ENCODE data around the gene PRDM16.

The PRDM16 gene

GRCh38 chr1:3032371-3033039 lies 36.5 kb upstream of the PRDM16 start:
- DNase-seq (ENCODE audit: low spot score), result no peak

- DNase-seq (ENCODE audit: low spot score), result no peak
Observed at GRCh38 chr1:3033040-3033789, 35.8 kb upstream of the PRDM16 start.

GRCh38 chr1:3033790-3034090 lies 35.3 kb upstream of the PRDM16 start:
- no peak for DNase-seq (ENCODE audit: low spot score)

- no peak for DNase-seq (ENCODE audit: low spot score)
Observed at GRCh38 chr1:3034162-3034561, 34.8 kb upstream of the PRDM16 start.

DNA sequence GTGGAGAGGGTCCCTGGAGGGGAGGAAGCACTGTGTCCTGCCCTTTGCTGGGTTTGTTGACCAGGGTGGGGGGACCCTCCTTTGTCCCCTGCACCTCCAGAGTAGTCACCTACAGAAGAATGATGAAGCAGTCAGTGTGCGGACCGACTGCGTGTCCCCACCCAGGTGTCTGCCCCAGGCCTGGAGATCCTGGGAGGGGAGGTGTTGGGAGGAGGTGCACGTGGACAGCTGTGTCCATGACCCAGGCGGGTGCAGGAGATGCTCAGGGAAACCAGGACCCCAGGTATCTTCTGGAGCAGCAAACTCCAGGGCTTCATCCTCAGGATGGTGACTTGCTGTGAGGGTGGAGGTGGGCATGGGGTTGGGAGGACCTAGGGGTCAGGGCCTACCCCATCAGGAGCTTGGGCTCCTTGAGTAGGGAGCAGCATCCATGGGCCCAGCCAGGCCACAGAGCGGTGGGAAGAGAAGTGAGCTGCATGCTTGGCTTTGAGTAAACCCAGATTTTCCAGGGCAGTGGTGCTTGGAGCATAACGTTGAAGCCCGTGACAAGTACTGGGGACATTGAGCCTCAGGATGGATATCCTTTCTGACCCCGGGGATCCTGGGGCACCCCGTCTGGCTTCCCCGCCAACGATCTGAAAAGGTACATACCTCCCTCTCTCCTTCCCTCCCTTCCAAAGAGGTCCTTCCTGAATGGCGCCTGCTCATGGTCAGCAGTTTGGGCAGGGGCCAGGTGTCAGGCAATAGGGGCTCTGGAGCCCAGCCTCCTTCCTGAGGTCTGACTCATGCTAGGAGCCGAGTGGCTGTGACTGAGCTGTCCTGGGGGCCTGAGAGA lies 34.1 kb upstream of the PRDM16 start:
- no peak for DNase-seq (ENCODE audit: low spot score)

DNA sequence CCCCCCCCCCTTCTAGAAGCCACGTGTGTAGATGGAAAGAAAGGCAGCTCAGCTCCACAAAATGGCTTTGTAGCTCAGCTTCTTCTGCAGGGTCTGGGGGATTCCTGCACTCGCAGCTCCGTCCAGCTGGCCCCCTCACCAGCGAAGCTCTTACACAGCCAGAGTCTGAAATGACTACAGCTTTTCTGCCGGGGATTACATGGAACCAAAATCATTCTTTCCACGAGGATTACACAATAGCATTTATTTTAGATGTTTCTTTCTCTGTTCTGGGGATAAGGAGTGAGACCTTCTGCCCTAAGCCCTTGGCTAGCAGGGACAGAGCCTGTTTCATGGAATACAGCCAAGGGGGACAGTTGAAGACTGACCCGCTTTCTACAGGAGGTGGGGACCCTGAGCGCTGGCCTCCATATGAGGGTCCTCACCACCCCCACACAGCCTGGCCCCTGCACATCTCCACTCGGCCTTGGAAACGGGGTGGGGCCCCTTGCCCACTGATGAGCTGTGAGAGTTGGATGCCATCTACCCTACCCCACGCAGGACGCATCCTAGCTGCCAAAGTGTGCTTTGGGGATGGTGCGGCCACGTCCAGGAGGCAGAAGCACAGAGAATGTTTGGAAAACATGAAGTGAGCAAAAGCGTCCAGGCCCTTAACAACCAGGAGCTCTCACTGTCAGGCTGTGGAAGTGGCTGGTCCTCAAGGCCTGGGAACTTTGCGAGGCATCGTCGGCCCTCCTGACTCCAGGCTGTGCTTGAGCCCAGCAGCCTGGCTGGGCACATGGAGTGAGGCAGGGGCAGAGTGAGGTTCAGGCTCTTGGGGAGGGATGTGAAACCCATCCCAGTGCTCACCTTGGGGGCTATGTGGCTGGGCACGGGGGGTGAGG lies 33.2 kb upstream of the PRDM16 start:
- DNase-seq (ENCODE audit: low spot score), result no peak

- DNase-seq (ENCODE audit: low spot score), result no peak
Observed at GRCh38 chr1:3036447-3037280, 32.3 kb upstream of the PRDM16 start.

DNA sequence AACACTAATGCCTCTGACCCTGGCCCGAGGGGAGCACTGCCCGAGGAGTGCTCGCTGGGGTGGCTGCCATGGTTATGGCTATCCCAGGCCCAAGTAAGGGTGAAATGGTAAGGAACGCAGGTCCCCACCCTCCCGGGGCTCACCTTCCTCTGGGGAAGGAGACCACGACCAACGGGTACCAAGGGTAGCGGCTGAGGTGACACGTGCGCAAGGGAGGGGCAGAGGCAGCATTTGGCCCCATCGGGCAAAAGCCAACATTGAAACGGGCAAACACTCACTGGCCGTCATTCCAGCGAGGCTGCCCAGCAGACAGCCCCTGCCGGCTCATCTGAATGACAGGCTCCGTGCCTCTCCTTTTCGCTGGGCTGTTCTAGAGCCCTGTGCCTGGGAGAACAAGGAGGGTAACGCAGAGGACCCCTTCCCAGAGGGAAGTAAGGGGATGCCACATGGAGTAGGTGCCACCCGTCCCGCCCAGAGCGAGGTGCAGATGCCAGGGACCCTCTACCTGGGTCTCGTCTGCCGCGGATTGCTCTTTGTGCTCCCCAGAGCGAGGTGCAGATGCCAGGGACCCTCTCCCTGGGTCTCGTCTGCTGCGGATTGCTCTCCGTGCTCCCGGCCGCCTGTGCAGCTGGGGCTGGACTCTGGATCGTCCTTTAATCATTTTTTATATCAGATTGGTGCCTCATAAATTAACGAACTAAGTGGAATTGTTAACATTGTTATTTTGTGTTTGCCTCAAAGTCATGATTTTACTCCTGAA lies 31.5 kb upstream of the PRDM16 start:
- DNase-seq (ENCODE audit: low spot score), result no peak

DNA sequence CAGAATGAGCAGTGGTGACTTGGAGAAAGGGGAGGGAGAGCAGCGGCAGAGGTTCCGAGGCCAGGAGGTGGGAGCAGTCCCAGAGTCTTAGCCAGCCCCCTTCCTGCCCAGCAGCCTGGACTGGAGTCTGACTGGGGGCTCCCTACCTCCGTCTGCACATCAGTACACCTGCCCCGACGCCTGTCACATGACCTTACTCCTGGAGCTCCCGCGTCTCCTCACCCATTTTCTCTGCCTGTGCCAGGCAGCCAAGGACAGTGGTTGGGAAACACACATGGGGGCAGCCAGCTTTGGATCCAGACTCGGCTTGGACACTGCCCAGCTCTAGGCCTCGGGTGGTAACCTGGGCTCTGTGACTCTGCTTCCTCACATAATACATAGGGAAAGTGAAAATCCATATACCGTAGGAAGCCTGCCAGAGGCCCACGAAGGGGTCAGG lies 30.9 kb upstream of the PRDM16 start:
- no peak for DNase-seq (ENCODE audit: low spot score)

DNA sequence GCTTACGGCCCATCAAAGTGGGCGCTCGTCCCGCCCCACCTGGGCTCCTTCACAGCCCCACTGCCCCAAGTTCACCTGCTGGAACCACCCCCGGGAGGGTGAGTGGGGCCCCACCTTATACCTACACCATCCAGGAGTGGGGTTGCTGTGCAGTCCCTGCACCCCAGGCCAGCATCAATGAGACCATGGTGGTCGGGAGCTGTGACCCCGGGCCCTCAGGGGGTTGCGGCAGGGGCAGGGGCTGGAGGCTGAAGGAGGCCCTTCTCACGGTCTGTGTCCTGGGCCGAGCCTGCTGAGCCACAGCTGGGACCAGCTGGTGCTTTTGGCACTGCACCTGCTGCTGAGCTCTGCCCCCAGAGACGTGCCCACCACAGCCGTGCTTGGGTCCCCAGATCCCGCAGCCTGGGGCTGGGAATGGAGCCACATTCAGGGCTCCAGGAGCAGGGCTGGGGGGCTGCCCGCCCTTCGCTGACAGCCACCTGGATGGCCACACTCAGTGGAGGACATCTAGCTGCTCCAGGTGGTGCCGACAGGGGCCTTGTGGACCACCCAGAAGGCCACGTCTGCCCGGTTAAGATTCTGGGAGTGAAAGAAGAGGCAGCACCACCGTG lies 30.3 kb upstream of the PRDM16 start:
- no peak for DNase-seq (ENCODE audit: low spot score)

- no peak for DNase-seq (ENCODE audit: low spot score)
Observed at GRCh38 chr1:3040004-3040403, 29.0 kb upstream of the PRDM16 start.

GRCh38 chr1:3042481-3042880 lies 26.5 kb upstream of the PRDM16 start:
- DNase-seq (ENCODE audit: low spot score), result no peak

- DNase-seq (ENCODE audit: low spot score), result no peak
Observed at GRCh38 chr1:3049164-3049563, 19.8 kb upstream of the PRDM16 start.

- no peak for DNase-seq (ENCODE audit: low spot score)
Observed at GRCh38 chr1:3049905-3050304, 19.1 kb upstream of the PRDM16 start.

- DNase-seq (ENCODE audit: low spot score), result no peak
Observed at GRCh38 chr1:3050603-3051002, 18.4 kb upstream of the PRDM16 start.

DNA sequence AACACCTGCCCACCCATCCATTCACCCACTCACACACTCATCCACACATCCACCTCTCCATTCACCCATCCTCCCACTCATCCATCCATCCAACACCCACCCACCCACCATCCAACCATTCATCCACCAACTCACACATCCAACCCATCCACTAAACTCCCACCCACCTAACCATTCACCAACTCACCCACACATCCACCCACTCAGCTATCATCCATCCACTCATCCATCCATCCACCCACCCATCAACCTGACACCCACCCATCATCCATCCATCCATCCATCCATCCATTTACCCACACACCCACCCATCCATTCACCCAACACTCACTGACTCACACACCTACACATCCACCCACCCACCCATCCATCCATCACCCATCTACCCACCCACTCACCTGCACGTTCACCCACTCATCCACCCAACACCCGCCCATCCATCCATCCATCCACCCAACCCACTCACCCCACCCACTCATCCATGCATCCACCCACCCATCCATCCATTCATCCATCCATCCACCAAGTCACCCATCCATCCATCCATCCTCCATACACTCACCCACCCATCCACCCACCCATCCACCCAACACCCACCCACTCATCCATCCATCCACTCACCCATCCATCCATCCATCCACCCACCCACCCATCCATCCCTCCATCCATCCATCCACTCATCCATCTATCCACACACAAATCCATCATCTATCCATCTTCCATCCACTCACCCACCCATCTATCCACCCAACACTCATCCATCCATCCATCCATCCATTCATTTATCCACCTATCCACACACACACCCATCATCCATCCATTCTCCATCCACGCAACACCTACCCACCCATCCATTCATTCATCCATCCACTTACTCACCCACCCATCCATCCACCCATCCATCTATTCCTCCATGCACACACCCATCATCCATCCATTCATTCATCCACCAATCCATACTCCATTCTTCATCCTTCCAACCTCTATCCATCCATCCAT lies 17.4 kb upstream of the PRDM16 start:
- no peak for DNase-seq (ENCODE audit: low spot score)

- no peak for DNase-seq (ENCODE audit: low spot score)
Observed at GRCh38 chr1:3052501-3052900, 16.5 kb upstream of the PRDM16 start.

DNA sequence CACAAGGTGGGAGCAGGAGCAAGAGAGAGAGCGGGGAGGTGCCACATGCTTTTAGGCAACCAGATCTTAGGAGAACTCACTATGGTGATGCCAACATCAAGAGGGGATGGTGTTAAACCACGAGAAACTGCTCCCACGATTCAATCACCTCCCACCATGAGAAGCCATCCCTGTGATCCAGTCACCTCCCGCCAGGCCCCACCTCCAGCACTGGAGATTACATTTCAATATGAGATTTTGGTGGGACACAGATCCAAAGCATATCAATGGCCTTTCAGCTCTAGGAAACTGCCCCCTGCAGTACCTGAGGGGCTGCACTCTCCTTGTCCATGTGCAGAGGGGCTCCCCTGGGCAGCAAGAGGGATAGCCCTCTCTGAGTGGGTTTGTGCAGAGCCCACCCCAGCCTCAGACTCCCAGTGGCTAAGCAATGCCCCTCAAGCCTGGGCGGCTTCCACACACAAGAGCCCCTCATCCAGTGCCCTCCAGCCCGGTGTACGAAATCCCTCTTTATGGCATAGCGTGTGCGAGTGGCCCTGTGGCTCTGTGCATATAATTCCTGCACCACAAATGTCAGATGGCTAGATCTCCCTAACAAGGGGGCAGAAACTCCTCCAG lies 15.5 kb upstream of the PRDM16 start:
- DNase-seq (ENCODE audit: low spot score), result no peak
